K562 (cell line): ENCODE data around the gene RAB12.

Experiments
- CTCF ChIP-seq, 3 experiments: IDR thresholded peaks in 2 of 3; conservative IDR thresholded peaks in 1 of 3; 2 replicates each; pipeline ENCODE4 v1.5.1; 2011 to 2012; ENCODE audit warnings: low read length in 3 of 3, mild to moderate bottlenecking in 3 of 3, control low read depth in 2 of 3, improper control_type of control experiment in 1 of 3, inconsistent platforms in 1 of 3, low read depth in 1 of 3, mixed read lengths in 1 of 3, moderate library complexity in 1 of 3; ENCODE audit not compliant: insufficient read depth in 2 of 3
- EHMT2 ChIP-seq: fragments of 450-650 bp; IDR thresholded peaks from 2 replicates; pipeline ENCODE4 v1.6.1; 2018; ENCODE audit warnings: antibody characterized with exemption
- ELF4 ChIP-seq: fragments of 450-650 bp; formaldehyde crosslinking; IDR thresholded peaks from 2 replicates; pipeline ENCODE4 v1.4.0; 2022; ENCODE audit warnings: missing genetic modification characterization
- ELK1 ChIP-seq: sonication (generic); formaldehyde crosslinking; IDR thresholded peaks from 2 replicates; pipeline ENCODE4 v1.8.1; 2022; ENCODE audit warnings: missing genetic modification reagents
- MTA3 ChIP-seq: fragments of 450-650 bp; formaldehyde crosslinking; IDR thresholded peaks from 2 replicates; pipeline ENCODE4 v1.6.1; 2017; ENCODE audit warnings: mild to moderate bottlenecking, borderline replicate concordance
- NFE2 ChIP-seq: IDR thresholded peaks from 2 replicates; pipeline ENCODE4 v1.6.1; 2014; ENCODE audit warnings: antibody characterized with exemption, low read depth
- SMARCA4 ChIP-seq: fragments of 450-650 bp; IDR thresholded peaks from 2 replicates; pipeline ENCODE4 v1.6.1; 2016
- SREBF2 ChIP-seq: sonication (generic); formaldehyde crosslinking; IDR thresholded peaks from 2 replicates; pipeline ENCODE4 v1.4.0; 2020; ENCODE audit warnings: mild to moderate bottlenecking, missing genetic modification reagents
- TSHZ1 ChIP-seq: fragments of 250-450 bp; sonication (Bioruptor Pico); IDR thresholded peaks from 2 replicates; pipeline ENCODE4 v1.4.0; 2020; ENCODE audit warnings: mild to moderate bottlenecking, moderate library complexity
- ZBTB33 ChIP-seq: sonication (generic); formaldehyde crosslinking; IDR thresholded peaks from 2 replicates; pipeline ENCODE4 v1.8.1; 2023; ENCODE audit warnings: mild to moderate bottlenecking, missing genetic modification reagents
- ZNF75A ChIP-seq: fragments of 450-650 bp; formaldehyde crosslinking; IDR thresholded peaks from 2 replicates; pipeline ENCODE4 v1.4.0; 2020; ENCODE audit warnings: mild to moderate bottlenecking

- TF ChIP-seq EHMT2 (no peak), ELK1 (CRISPR knock-in tag) (no peak), SMARCA4 (peak; percentile 66), NFE2 (no peak), ZNF75A (CRISPR knock-in tag) (no peak), TSHZ1 (CRISPR knock-in tag) (no peak), CTCF (IDR thresholded peaks at IDR 0.05 in 2 of 3, conservative IDR thresholded peaks at IDR 0.05 in 1 of 3; ENCODE audit: insufficient read depth in 2 of 3, low read depth in 1 of 3, low read length in 3 of 3) (peak; percentile 53 to 73 (median 65); a peak in 5 of 6 replicates), SREBF2 (CRISPR knock-in tag) (no peak), MTA3 (no peak), ZBTB33 (CRISPR knock-in tag) (peak; percentile 66; the same call in 1 of the 2 replicates), ELF4 (CRISPR knock-in tag) (0 out of 2 replicates have a peak, but pooled peaks have one; percentile 31)
Measured at GRCh38 chr18:8608795-8609658, at the start of gene RAB12.
